HepG2 (cell line): ENCODE measurements around the gene SNRPD2. TPM values are rescaled to one million over a fixed set of nuclear protein-coding genes. Genes with fewer than 3 reads are reported as not detected.
A peak's percentile ranks its signal among the peaks of the same experiment; 100 is the strongest.

ENCODE experiments used
- AGO2 ChIP-seq: fragments of 200-400 bp; formaldehyde crosslinking; optimal IDR thresholded peaks from 2 replicates; pipeline ENCODE3; 2017; ENCODE audit warnings: mild to moderate bottlenecking, low read depth, low read length, moderate library complexity
- CC2D1A ChIP-seq: sonication (generic); formaldehyde crosslinking; IDR thresholded peaks from 2 replicates; pipeline ENCODE4 v1.8.1; 2023; ENCODE audit warnings: mild to moderate bottlenecking, missing genetic modification reagents
- DDIT3 ChIP-seq: sonication (generic); formaldehyde crosslinking; IDR thresholded peaks from 2 replicates; pipeline ENCODE4 v1.4.0; 2020; ENCODE audit warnings: mild to moderate bottlenecking, missing genetic modification reagents
- DPF2 ChIP-seq: sonication (generic); formaldehyde crosslinking; IDR thresholded peaks from 2 replicates; pipeline ENCODE4 v1.4.0; 2020; ENCODE audit warnings: mild to moderate bottlenecking, low read depth, missing genetic modification reagents, borderline replicate concordance
- GMEB1 ChIP-seq: sonication (generic); formaldehyde crosslinking; IDR thresholded peaks from 2 replicates; pipeline ENCODE4 v1.5.1; 2020; ENCODE audit warnings: missing genetic modification reagents, mild to moderate bottlenecking, borderline replicate concordance
- GPBP1L1 ChIP-seq: sonication (generic); formaldehyde crosslinking; IDR thresholded peaks from 2 replicates; pipeline ENCODE4 v1.5.0; 2020; ENCODE audit warnings: mild to moderate bottlenecking, missing genetic modification reagents
- PHB2 ChIP-seq: fragments of 450-650 bp; IDR thresholded peaks from 2 replicates; pipeline ENCODE4 v1.6.1; 2018; ENCODE audit not compliant: partially characterized antibody
- ZBTB37 ChIP-seq: sonication (generic); formaldehyde crosslinking; IDR thresholded peaks from 2 replicates; pipeline ENCODE4 v1.4.0; 2020; ENCODE audit warnings: mild to moderate bottlenecking, missing genetic modification reagents
- ZC3H13 ChIP-seq: sonication (generic); formaldehyde crosslinking; IDR thresholded peaks from 2 replicates; pipeline ENCODE4 v1.8.1; 2023; ENCODE audit warnings: mild to moderate bottlenecking, missing genetic modification reagents, moderate library complexity
- ZNF34 ChIP-seq: sonication (generic); formaldehyde crosslinking; IDR thresholded peaks from 2 replicates; pipeline ENCODE4 v1.4.0; 2020; ENCODE audit warnings: mild to moderate bottlenecking, missing genetic modification reagents, borderline replicate concordance
- ZNF468 ChIP-seq: sonication (generic); formaldehyde crosslinking; IDR thresholded peaks from 2 replicates; pipeline ENCODE4 v1.8.0; 2022; ENCODE audit warnings: mild to moderate bottlenecking, moderate library complexity, missing genetic modification reagents
- polyA plus RNA-seq, 8 experiments: library from polyadenylated mRNA; depleted of rRNA in 3 of 8; stranded (reverse) in 7 of 8; unstranded in 1 of 8; fragments of >200 nt; fragmentation: Illumina TruSeq in 4 of 8; extraction: Trizol in 4 of 8; gene quantifications; 2 replicates each; pipeline versions ENCODE4 v1.2.1 to v1.2.3, GENCODE V29; 2011 to 2016; ENCODE audit warnings: low read depth in 4 of 8, missing spikeins in 1 of 8, mixed read lengths in 1 of 8; ENCODE audit not compliant: insufficient read depth in 1 of 8
- total RNA-seq, 5 experiments: library from RNA; depleted of rRNA; stranded (reverse); fragments of >200 nt; fragmentation: Illumina TruSeq; extraction: Trizol; gene quantifications; 2 replicates each; pipeline ENCODE4 v1.2.3, GENCODE V29; 2016; ENCODE audit warnings: low read depth in 1 of 5
- TF ChIP-seq, protein P1 (sequence below), 2 experiments: sonication (generic) in 1 of 2; formaldehyde crosslinking in 1 of 2; IDR thresholded peaks; 2 replicates each; pipeline versions ENCODE4 v1.4.0 to v1.6.1; 2018 to 2020; ENCODE audit warnings: missing genetic modification reagents in 2 of 2, borderline replicate concordance in 1 of 2, low read depth in 1 of 2, mild to moderate bottlenecking in 1 of 2, missing biosample characterization in 1 of 2
- TF ChIP-seq, protein P2 (sequence below): sonication (generic); formaldehyde crosslinking; IDR thresholded peaks from 2 replicates; pipeline ENCODE4 v1.4.0; 2020; ENCODE audit warnings: missing genetic modification reagents, mild to moderate bottlenecking, borderline replicate concordance
- TF ChIP-seq, protein P3 (sequence below): sonication (generic); formaldehyde crosslinking; IDR thresholded peaks from 2 replicates; pipeline ENCODE4 v1.4.0; 2020; ENCODE audit warnings: missing genetic modification reagents

SNRPD2 gene
- total and polyA plus RNA-seq, 2 of the 13 experiments (the other 11 are each of a cell fraction or from before 2014, with no cell fraction given) = 299 to 485 TPM

DNA sequence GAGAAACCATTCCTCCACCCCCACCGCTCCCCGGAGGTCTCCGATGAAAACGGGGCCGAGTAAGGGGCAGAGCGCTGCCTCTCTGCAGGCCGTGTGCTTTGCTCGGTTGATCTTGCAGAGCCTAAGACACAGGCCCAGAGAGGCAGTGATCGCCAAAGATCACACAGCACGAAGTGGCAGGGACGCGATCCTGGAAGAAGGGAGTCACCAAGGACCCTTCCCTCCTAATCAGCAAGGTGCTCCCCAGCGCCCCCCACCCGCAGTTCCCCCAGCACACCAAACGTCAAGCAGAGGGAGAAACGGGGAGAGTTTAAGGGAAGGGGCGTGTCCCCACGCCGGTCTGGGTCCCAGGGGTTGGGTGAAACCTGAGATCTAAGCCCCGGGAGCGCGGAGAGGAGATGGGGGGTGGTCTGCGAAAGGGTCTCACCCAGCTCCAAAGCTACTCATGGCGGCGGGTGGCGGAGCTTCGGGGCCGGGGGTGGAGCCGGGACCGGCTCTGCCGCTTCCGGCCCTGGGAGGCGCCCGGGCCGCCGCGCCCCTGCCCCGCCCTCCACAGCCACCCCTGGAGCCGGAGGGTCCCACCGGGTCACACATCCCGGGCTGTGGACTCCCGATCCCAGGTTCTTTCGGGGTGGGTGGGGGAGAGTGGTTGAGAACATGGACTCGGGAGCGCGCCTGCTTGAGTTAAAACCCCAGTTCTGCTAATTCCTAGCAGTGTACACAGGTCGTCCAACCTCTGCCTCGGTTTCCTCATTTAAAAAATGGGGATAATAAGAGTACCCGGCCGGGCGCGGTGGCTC is 52.6 kb downstream of the SNRPD2 start, which contains the start of gene EML2 (continued):
- no peak for TF ChIP-seq PHB2
- TF ChIP-seq, protein P1, sequence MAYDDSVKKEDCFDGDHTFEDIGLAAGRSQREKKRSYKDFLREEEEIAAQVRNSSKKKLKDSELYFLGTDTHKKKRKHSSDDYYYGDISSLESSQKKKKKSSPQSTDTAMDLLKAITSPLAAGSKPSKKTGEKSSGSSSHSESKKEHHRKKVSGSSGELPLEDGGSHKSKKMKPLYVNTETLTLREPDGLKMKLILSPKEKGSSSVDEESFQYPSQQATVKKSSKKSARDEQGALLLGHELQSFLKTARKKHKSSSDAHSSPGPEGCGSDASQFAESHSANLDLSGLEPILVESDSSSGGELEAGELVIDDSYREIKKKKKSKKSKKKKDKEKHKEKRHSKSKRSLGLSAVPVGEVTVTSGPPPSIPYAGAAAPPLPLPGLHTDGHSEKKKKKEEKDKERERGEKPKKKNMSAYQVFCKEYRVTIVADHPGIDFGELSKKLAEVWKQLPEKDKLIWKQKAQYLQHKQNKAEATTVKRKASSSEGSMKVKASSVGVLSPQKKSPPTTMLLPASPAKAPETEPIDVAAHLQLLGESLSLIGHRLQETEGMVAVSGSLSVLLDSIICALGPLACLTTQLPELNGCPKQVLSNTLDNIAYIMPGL (CRISPR knock-in tag; IDR thresholded peaks at IDR 0.05; ENCODE audit: borderline replicate concordance in 1 of 2, low read depth in 1 of 2) = peak in 1 of 2 experiments; percentile 75; a peak in 3 of 4 replicates
- TF ChIP-seq CC2D1A (CRISPR knock-in tag) = no peak
- TF ChIP-seq, protein P2, sequence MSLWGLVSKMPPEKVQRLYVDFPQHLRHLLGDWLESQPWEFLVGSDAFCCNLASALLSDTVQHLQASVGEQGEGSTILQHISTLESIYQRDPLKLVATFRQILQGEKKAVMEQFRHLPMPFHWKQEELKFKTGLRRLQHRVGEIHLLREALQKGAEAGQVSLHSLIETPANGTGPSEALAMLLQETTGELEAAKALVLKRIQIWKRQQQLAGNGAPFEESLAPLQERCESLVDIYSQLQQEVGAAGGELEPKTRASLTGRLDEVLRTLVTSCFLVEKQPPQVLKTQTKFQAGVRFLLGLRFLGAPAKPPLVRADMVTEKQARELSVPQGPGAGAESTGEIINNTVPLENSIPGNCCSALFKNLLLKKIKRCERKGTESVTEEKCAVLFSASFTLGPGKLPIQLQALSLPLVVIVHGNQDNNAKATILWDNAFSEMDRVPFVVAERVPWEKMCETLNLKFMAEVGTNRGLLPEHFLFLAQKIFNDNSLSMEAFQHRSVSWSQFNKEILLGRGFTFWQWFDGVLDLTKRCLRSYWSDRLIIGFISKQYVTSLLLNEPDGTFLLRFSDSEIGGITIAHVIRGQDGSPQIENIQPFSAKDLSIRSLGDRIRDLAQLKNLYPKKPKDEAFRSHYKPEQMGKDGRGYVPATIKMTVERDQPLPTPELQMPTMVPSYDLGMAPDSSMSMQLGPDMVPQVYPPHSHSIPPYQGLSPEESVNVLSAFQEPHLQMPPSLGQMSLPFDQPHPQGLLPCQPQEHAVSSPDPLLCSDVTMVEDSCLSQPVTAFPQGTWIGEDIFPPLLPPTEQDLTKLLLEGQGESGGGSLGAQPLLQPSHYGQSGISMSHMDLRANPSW (CRISPR knock-in tag) = no peak
- TF ChIP-seq ZNF468 (CRISPR knock-in tag) = no peak
- no peak for TF ChIP-seq ZBTB37 (CRISPR knock-in tag)
- TF ChIP-seq, protein P3, sequence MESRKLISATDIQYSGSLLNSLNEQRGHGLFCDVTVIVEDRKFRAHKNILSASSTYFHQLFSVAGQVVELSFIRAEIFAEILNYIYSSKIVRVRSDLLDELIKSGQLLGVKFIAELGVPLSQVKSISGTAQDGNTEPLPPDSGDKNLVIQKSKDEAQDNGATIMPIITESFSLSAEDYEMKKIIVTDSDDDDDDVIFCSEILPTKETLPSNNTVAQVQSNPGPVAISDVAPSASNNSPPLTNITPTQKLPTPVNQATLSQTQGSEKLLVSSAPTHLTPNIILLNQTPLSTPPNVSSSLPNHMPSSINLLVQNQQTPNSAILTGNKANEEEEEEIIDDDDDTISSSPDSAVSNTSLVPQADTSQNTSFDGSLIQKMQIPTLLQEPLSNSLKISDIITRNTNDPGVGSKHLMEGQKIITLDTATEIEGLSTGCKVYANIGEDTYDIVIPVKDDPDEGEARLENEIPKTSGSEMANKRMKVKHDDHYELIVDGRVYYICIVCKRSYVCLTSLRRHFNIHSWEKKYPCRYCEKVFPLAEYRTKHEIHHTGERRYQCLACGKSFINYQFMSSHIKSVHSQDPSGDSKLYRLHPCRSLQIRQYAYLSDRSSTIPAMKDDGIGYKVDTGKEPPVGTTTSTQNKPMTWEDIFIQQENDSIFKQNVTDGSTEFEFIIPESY (CRISPR knock-in tag) = no peak
- TF ChIP-seq ZNF34 (CRISPR knock-in tag) = peak; percentile 31; the same call in 1 of the 2 replicates
- no peak for TF ChIP-seq AGO2
- TF ChIP-seq ZC3H13 (CRISPR knock-in tag) = no peak
- TF ChIP-seq DPF2 (CRISPR knock-in tag) = no peak
- TF ChIP-seq GPBP1L1 = no peak
- no peak for TF ChIP-seq GMEB1 (CRISPR knock-in tag)
- TF ChIP-seq DDIT3 (CRISPR knock-in tag) = no peak
